Glomerular endothelial cell (primary cell): ENCODE data around the gene MTARC1. TPM values are rescaled to one million over a fixed set of nuclear protein-coding genes. Genes with fewer than 3 reads are reported as not detected.

Experiments used
- DNase-seq: peaks from one replicate; pipeline ENCODE4 v3.0.0-alpha.2; 2011; ENCODE audit warnings: low read depth, low spot score; ENCODE audit errors: extremely low read depth
- total RNA-seq: library from RNA; depleted of rRNA; stranded (reverse); fragments of >200 nt; gene quantifications from 2 replicates; pipeline ENCODE4 v1.2.3, GENCODE V29; 2015

MTARC1 gene
- total RNA-seq, 1 donor from 2014 or later: 0.93 TPM

- DNase-seq: no peak
These were observed 17.5 kb upstream of the MTARC1 start for GRCh38 chr1:220769205-220769604.

GRCh38 chr1:220770245-220770913 lies 16.3 kb upstream of the MTARC1 start:
- no peak for DNase-seq

- DNase-seq: no peak
These were observed 13.9 kb upstream of the MTARC1 start for GRCh38 chr1:220772846-220773245.

GRCh38 chr1:220775240-220775853 lies 11.4 kb upstream of the MTARC1 start:
- no peak for DNase-seq

- DNase-seq: no peak
These were observed 10.5 kb upstream of the MTARC1 start for GRCh38 chr1:220776254-220776653.

DNA sequence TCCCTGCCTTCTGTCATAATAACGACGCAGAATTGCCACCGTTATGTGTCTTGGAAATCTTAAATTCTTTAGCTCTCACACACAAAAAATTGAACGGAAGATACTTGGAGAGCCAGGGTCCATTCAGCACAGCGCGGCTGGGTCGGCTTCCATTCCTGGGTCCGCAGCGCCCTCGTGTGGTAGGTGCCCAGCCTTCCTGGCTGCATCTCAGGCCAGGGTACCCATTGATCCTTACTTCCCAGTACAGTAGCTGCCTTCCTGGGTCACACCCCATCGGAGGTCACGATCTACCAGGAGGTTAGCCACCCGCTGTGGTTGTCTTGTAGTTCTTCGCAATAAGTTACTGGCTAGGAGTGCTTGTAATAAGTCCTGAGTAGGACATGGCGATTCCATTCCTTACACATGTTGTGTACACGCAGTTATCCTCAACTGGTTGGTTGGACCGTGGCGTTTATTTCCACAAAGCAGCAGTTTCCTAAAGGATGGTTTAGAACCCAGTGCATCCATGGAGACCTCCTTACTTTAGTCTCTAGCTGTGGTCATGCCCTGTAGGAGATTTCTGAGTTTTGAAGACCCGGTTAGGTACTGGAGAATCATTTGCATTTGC lies 9.9 kb upstream of the MTARC1 start:
- no peak for DNase-seq

DNA sequence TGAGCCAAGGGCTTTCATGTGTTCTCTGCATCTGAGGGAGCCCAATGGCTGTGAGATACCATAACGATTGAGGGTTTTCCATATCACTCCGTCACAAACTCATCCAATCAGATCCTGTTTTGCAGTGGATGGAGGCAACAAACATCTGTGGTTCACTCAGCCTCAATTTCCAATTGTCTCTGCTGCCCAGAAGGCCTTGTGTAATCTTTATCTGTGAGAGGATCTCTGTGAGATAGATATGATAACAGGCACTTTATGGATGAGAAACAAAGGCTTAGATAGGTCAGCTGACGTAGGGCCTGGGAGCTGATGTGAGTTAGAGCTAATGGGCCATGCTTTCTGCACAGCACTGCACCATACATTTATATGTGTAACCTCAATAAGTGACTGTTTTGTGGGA lies 3.3 kb upstream of the MTARC1 start:
- no peak for DNase-seq

DNA sequence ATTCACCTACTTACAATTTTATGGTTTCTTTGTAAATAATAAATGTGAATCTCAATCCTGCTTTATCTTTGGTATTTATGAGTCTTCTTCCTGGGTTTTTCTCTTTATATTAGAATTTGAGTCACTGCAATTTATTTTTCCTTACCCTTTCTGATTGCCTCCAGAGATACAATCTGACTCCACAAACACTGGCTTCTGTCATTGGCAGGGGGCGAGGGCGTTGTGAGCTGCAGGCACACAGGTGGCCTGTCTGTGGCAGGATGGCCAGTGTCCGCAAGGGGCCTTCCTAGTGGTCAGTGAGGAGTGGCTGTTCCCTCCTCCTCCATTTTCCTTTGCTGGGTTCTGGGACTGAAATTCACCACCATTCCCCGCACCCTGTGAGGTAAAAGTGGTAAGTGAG lies 2.0 kb upstream of the MTARC1 start:
- DNase-seq: no peak

DNA sequence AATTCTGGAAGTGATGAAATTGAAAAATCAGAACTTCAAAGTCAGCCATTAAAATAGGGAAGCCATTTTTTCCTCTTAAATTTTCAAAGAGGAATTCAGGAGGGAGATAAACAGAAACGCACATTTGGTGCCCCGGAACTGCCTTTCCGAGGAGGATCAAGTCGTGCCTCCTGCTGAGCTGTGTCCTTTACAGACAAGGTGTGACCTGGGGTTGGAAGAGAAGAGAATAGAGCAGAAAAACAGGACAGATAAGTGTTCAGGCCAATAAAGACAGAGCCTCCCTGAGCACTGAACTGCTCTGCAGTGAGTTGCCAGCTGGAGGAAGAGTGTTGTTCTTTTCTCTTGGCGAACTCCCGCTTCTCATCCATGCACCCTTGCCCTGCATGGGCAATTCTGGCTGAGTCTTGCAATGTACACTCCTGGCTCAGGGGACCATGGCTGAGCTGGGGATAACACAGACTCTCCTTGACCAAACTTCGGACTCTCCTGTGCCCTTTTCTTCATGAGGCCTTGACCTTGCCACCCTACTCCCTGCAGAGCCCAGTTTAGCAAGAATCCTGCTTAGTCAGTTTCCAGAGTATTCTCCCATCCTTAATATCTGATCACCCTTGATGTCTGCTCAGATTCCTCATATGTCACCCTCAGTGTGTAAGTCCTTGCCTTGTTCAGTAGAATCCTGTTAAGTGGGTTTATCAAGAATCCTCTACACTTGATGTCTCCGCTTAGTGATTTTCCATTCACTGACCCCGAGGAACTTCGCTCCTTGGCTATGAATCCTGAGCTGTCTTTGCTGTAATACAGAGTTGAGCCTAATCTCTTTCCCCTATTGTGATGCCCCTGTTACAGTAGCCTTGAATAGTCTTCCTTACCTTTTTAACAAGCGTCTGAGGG lies 1.3 kb upstream of the MTARC1 start:
- no peak for DNase-seq

GRCh38 chr1:220786057-220786336 lies 716 bp upstream of the MTARC1 start:
- DNase-seq: no peak

DNA sequence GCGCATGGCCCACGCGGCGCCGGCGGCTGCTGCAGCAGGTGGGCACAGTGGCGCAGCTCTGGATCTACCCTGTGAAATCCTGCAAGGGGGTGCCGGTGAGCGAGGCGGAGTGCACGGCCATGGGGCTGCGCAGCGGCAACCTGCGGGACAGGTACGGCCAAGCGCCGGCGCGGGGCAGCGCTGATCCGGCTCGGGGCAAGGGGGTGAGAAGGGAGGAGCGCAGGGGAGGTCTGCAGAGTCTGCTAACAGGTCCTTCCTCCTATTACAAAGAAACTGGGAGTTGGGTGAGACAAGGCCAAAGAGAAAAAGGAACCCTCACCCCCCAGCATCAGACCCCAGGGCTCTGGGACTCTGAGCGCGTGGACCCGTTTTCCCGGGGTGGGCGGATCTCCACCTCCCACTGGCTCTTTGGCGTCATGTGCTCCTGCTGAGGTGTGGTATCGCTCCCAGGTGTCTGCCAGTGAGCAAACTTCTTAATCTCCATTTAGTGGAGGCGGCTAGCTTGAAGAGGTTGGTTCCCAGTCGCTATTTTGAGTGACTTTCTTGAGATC lies 431 bp downstream of the MTARC1 start:
- no peak for DNase-seq

GRCh38 chr1:220788900-220789299 lies 2.2 kb downstream of the MTARC1 start:
- DNase-seq: no peak

DNA sequence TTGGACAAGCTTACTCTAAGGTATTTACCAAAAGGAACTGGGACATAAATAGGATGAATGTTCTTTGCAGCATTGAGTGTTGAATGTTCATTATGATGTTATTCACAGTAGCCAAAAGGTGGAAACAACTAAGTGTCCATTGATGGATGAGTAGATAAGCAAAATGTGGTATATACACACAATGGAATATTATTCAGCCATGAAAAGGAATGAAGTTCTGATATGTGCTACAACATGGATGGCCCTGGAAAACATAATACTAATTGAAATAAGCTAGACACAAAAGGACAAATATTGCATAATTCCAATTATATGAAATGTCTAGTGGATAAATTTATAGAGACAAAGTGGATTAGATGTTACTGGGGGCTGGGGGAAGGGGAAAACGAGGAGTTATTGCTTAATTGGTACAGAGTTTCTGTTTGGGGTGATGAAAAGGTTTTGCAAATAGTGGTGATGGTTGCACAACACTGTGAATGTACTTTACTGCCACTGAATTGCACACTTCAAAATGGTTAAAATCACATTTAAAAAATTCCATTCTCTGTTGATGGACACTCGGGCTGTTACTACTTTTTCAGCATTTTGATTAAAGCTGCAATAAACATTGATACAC lies 2.9 kb downstream of the MTARC1 start:
- DNase-seq: no peak

GRCh38 chr1:220791285-220791684 lies 4.6 kb downstream of the MTARC1 start:
- DNase-seq: no peak

DNA sequence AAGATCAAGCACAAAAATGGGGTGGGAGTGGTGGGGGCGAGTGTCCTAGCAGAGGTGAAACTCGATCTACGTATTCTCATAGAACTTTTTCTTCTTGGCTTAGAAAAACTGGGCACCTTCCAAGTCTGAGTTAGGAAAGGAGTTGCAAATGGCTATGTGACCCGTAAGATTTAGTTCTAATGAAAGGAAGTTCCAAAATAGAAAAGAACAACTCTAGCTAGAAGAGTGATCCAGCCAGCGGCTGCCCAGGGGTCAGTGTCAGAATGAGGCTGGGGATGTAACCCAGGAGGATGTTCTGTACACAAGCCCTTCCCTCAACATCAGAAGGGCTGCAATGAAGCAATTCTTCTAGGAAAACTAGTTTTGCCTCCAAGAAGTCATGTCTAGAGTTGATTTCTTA lies 5.2 kb downstream of the MTARC1 start:
- no peak for DNase-seq

- DNase-seq: no peak
These were observed 9.8 kb downstream of the MTARC1 start for GRCh38 chr1:220796530-220796929.

DNA sequence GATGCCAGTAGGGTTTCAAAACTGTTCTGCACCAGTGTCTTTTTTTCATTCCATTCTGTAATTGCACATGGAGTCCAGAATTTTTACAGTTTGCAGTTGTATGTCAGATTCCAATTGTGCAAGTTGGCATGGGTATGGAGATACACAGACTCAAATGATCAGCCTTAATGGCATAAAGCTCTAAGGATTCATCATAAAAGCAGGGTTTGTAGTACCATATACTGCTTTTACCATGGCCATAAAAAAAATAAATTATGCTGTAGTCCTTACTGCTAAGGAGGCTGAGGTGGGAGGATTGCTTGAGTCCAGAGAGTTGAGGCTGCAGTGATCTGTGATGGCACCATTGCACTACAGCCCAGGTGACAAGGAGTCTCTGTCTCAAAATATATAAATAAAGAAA lies 10.3 kb downstream of the MTARC1 start:
- DNase-seq: no peak

DNA sequence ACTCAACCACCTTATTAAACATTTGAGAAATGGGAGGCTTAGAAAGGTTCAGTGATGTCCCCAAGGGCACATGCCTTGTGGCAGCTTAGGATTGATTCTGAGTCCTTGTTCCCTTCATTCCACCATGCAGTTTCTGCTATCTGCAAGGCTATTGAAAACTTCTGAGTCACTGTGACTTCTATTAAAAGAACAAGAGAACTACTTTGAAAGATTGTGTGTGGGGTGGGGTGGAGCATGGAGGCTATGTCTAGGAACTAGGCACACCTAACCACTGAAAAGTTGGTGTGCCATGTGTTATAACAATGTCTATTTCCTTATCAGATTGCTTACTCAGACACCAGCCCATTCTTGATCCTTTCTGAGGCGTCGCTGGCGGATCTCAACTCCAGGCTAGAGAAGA lies 10.8 kb downstream of the MTARC1 start:
- no peak for DNase-seq

GRCh38 chr1:220798338-220798737 lies 11.6 kb downstream of the MTARC1 start:
- no peak for DNase-seq

- DNase-seq: no peak
These were observed 13.5 kb downstream of the MTARC1 start for GRCh38 chr1:220800262-220800661.
